Transverse colon (tissue), 4 donors: ENCODE results near the gene A1BG. TPM values are rescaled to one million over a fixed set of nuclear protein-coding genes. Genes with fewer than 3 reads are reported as not detected.

ENCODE experiments used
- DNase-seq: peaks from one replicate; pipeline ENCODE4 v3.0.0-alpha.2; 2019
- H3K27ac ChIP-seq, 4 donors: fragments of 200-600 bp; sonication (generic); 2 replicates each; pipeline ENCODE4 v1.5.1; 2016 to 2018; ENCODE audit warnings: inconsistent platforms in 4 of 4
- H3K27me3 ChIP-seq: fragments of 200-600 bp; sonication (generic); 2 replicates; pipeline ENCODE4 v1.5.1; 2017; ENCODE audit warnings: inconsistent platforms
- H3K36me3 ChIP-seq, 4 donors: fragments of 200-600 bp; sonication (generic); 2 replicates each; pipeline ENCODE4 v1.5.1; 2017 to 2019; ENCODE audit warnings: inconsistent platforms in 4 of 4
- H3K4me1 ChIP-seq, 4 donors: fragments of 200-600 bp; sonication (generic); 2 replicates each; pipeline ENCODE4 v1.5.1; 2017 to 2020; ENCODE audit warnings: inconsistent platforms in 4 of 4
- H3K4me3 ChIP-seq, 4 donors: fragments of 200-600 bp; sonication (generic); 1 replicate in 1 of 4; 2 replicates in 3 of 4; pipeline versions ENCODE4 v1.5.1 to v1.6.1; 2017 to 2019; ENCODE audit warnings: inconsistent platforms in 4 of 4
- H3K9me3 ChIP-seq, 2 donors: fragments of 200-600 bp; sonication (generic); 2 replicates each; pipeline ENCODE4 v1.5.1; 2017 to 2019; ENCODE audit warnings: inconsistent platforms in 2 of 2
- EP300 ChIP-seq: sonication (generic); formaldehyde crosslinking; IDR thresholded peaks from one replicate; pipeline ENCODE4 v1.6.1; 2017; ENCODE audit warnings: antibody characterized with exemption, low read depth
- POLR2A ChIP-seq: fragments of 450-650 bp; IDR thresholded peaks from one replicate; pipeline ENCODE4 v1.6.1; 2016; ENCODE audit warnings: antibody characterized with exemption, mild to moderate bottlenecking, moderate library complexity
- POLR2AphosphoS5 ChIP-seq, 3 donors: sonication (generic); formaldehyde crosslinking; IDR thresholded peaks; one replicate each; pipeline ENCODE4 v1.6.1; 2016; ENCODE audit warnings: antibody characterized with exemption in 3 of 3
- WGBS, 2 donors: methylation state at CpG; one replicate each; pipeline ENCODE4 v1.1.5; 2018; ENCODE audit warnings: low coverage in 1 of 2; 5-methylcytosine and 5-hydroxymethylcytosine counted together
- in situ Hi-C, 4 donors: fragments of 200-750 bp; cut with MboI; loops; one replicate each; pipeline versions ENCODE4 v1.15.0 to v1.15.1; 2017; ENCODE audit warnings: low sequenced_read_pairs in 3 of 4, low pct_ligation_motif_present in 1 of 4, low pct_unique_long_range_greater_than_20kb in 1 of 4
- intact Hi-C: fragments of 100-400 bp; cut with DNase I; formaldehyde crosslinking; loops from one replicate; pipeline ENCODE4 v1.15.1; 2023; ENCODE audit warnings: low total_unique reads
- total RNA-seq, 4 donors: library from RNA; depleted of rRNA; stranded (reverse); fragments of >200 nt; gene quantifications; one replicate each; pipeline ENCODE4 v1.1.0, GENCODE V29; 2016
- TF ChIP-seq, protein P1 (sequence below), 5 experiments: fragments of 200-600 bp in 3 of 5; fragments of 450-650 bp in 2 of 5; sonication (generic) in 3 of 5; IDR thresholded peaks; 1 replicate in 2 of 5; 2 replicates in 3 of 5; pipeline ENCODE4 v1.5.1; 2016 to 2017; ENCODE audit warnings: antibody characterized with exemption in 5 of 5, inconsistent platforms in 3 of 5, mild to moderate bottlenecking in 2 of 5, moderate library complexity in 1 of 5

A1BG gene
- total RNA-seq, 4 donors from 2014 or later: 0.60 to 25.1 (median 3.7) TPM; not detected in 1

DNA sequence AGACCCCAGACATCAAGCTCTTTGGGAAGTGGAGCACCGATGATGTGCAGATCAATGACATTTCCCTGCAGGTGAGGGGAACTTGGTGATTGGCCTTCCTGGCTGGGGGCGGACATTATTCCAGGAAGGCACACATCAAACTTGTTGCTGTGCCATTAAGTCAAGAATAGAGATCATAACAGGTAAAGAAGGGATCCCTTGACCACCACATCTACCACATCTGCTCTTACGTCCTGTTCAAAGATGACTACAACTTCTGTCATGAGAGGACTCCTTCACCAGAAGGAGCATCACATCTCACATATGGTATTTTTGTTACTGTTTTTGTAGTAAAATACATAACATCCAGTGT is 34.9 kb upstream of the A1BG start:
- H3K27me3 ChIP-seq: no peaks in the 10 kb centered on the region
- H3K36me3 ChIP-seq: peaks cover 0 to 29% (median 5%) of the 10 kb centered on the region in 4 donors
- no peak for DNase-seq
- peaks cover 17 to 35% (median 22%) of the 10 kb centered on the region in 4 donors for H3K4me1 ChIP-seq
- in situ Hi-C loops: no loop called here
- no peak for TF ChIP-seq EP300
- TF ChIP-seq POLR2AphosphoS5 (IDR thresholded peaks at IDR 0.05): no peak
- no peak for TF ChIP-seq POLR2A
- TF ChIP-seq, protein P1, sequence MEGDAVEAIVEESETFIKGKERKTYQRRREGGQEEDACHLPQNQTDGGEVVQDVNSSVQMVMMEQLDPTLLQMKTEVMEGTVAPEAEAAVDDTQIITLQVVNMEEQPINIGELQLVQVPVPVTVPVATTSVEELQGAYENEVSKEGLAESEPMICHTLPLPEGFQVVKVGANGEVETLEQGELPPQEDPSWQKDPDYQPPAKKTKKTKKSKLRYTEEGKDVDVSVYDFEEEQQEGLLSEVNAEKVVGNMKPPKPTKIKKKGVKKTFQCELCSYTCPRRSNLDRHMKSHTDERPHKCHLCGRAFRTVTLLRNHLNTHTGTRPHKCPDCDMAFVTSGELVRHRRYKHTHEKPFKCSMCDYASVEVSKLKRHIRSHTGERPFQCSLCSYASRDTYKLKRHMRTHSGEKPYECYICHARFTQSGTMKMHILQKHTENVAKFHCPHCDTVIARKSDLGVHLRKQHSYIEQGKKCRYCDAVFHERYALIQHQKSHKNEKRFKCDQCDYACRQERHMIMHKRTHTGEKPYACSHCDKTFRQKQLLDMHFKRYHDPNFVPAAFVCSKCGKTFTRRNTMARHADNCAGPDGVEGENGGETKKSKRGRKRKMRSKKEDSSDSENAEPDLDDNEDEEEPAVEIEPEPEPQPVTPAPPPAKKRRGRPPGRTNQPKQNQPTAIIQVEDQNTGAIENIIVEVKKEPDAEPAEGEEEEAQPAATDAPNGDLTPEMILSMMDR (IDR thresholded peaks at IDR 0.05): no peak
- H3K27ac ChIP-seq: no peak overlapping the region
- 75 to 83% methylated on average over 1 to 3 of the region's 3 CpGs for WGBS, 2 donors
- H3K4me3 ChIP-seq: peak overlapping the region in 2 of 4 donors; percentile 64 to 80
- H3K9me3 ChIP-seq: no peaks in the 10 kb centered on the region
- intact Hi-C loops: no loop called here

- Histone ChIP-seq H3K27me3 (no peaks in the 10 kb centered on the region), H3K4me3 (peak overlapping the region; percentile 43 to 80 (median 68)), H3K4me1 (peaks cover 17 to 35% (median 22%) of the 10 kb centered on the region in 4 donors), H3K27ac (peak overlapping the region; percentile 99), H3K9me3 (no peaks in the 10 kb centered on the region), H3K36me3 (peaks cover 0 to 23% (median 3%) of the 10 kb centered on the region in 4 donors)
- intact Hi-C loops: loop anchor here (2.0 kb wide), 1 partner anchor 13 kb away; no protein-coding TSS in a partner anchor
- TF ChIP-seq, protein P1 (IDR thresholded peaks at IDR 0.05): no peak
- in situ Hi-C loops: no loop called here
- DNase-seq: no peak
- 8% methylated on average over 38 of the region's 39 CpGs; no CpG with 5 or more reads in 1 of the 2 donors for whole genome bisulfite sequencing, 2 donors
Measured at GRCh38 chr19:58387338-58388174, 34.3 kb upstream of the A1BG start.

DNA sequence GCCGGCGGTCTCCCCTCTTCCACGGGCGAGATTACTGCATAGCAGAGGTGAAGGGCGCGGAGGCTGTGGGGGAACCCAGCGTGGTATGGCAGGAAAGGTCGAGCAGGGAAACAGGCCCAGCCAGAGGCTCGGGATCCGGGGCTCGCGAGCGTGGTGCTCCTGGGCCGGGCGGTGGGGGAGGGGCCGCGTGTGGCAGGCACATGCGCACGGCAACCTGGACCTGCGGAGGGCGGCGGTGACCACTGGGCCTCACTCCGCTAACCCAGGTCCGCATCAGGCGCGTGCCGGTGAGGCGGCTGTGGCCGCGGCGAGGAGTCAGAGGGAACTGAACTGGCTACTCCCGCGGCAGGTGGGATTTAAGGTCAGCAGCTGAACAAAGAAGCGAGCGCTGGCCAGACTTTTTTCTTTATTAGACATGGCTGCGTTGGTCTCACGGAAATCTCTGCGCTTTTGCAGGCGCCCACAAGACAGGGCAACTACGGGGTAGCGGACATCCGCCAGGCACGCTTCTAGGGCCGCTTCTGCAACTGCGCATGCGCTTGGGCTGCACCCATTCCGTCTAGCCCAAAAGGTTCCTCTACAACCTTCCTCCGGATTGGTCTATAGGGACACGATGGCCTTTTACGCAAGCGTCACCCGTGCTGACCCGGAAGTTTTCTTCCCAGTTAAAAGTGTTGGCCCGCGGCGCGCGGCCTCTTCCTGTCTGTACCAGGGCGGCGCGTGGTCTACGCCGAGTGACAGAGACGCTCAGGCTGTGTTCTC is 33.5 kb upstream of the A1BG start, which contains the start of gene RPS5:
RPS5 (plus strand) TSS at position 694 of the 762 bp plus-strand sequence. CDS start 869 bp downstream, outside the sequence.
- Histone ChIP-seq H3K4me1 (peaks cover 17 to 42% (median 25%) of the 10 kb centered on the region in 4 donors), H3K4me3 (peak within 1 kb of the TSS; percentile 46 to 80 (median 68)), H3K27ac (peak within 1 kb of the TSS; percentile 99), H3K36me3 (peaks cover 0 to 16% (median 3%) of the 10 kb centered on the region in 4 donors), H3K9me3 (no peaks in the 10 kb centered on the region), H3K27me3 (no peaks in the 10 kb centered on the region)
- in situ Hi-C loops (no loop called here), intact Hi-C loops (loop anchor here (2.0 kb wide), 1 partner anchor 14 kb away; no protein-coding TSS in a partner anchor)
- DNase-seq: peak; percentile 96
- peak; percentile 81 for TF ChIP-seq POLR2A
- TF ChIP-seq EP300: no peak
- TF ChIP-seq, protein P1 (IDR thresholded peaks at IDR 0.05): peak in 1 of 5 experiments; percentile 27
- TF ChIP-seq POLR2AphosphoS5 (IDR thresholded peaks at IDR 0.05): peak; percentile 66 to 91 (median 87)
- 0 to 1% methylated on average over 8 to 45 of the region's 64 CpGs for WGBS, 2 donors
